HCT116 (cell line): Measurements from ENCODE around the gene EIF4E3. TPM values are rescaled to one million over a fixed set of nuclear protein-coding genes. Genes with fewer than 3 reads are reported as not detected.

Experiments
- ATAC-seq: fragments of 200-7000 bp; cut with Tn5 transposase; 2 replicates; pipeline ENCODE4 v1.9.1; 2020; ENCODE audit warnings: mild to moderate bottlenecking, moderate library complexity
- BruUV-seq: library from RNA; stranded (reverse); fragments of 400-500 nt; replicated peaks from 2 replicates; lab custom pipeline; 2021; lab: Mats Ljungman, UMichigan
- CTCF ChIA-PET: fragments of 300-600 bp; sonication (Branson Sonifier 250); formaldehyde crosslinking; loops from one replicate; lab custom pipeline; 2021; ENCODE audit warnings: antibody characterized with exemption; lab: Charles Lee
- POLR2A ChIA-PET: fragments of 300-600, 350-600 bp; sonication (Branson Sonifier 250); formaldehyde crosslinking; loops from one replicate; lab custom pipeline; 2021; ENCODE audit warnings: antibody characterized with exemption; lab: Charles Lee
- RAD21 ChIA-PET, 2 experiments: fragments of 300-600 bp; sonication (Branson Sonifier 250); formaldehyde crosslinking; loops; one replicate each; lab custom pipeline; 2023; ENCODE audit warnings: low total read pairs in 2 of 2; ENCODE audit not compliant: uncharacterized antibody in 2 of 2, unreplicated experiment in 2 of 2, low non-redundant PET in 1 of 2; lab: Charles Lee
- DNase-seq: peaks from one replicate; pipeline ENCODE4 v3.0.0-alpha.2; 2010; ENCODE audit warnings: low read depth, low spot score
- H2AFZ ChIP-seq: fragments of 200-600 bp; shearing (Covaris generic), sonication (generic); 2 replicates; pipeline ENCODE4 v1.6.1; 2017; ENCODE audit warnings: low read depth, mixed run types, mixed read lengths, antibody characterized with exemption, low read length; ENCODE audit not compliant: poor library complexity, severe bottlenecking
- H3K27ac ChIP-seq: 2 replicates; pipeline ENCODE4 v1.5.1; 2012; ENCODE audit warnings: low read depth, low read length
- H3K27me3 ChIP-seq: fragments of 200-600 bp; sonication (generic); 2 replicates; pipeline ENCODE4 v1.6.1; 2016; ENCODE audit warnings: mixed run types, low read length, mixed read lengths; ENCODE audit not compliant: insufficient read depth
- H3K36me3 ChIP-seq, 2 experiments: fragments of 200-500 bp in 1 of 2; fragments of 200-600 bp in 1 of 2; sonication (Bioruptor generic) in 1 of 2; sonication (generic) in 1 of 2; 2 replicates each; pipeline versions ENCODE4 v1.5.1 to v1.6.1; 2014 to 2016; ENCODE audit warnings: low read length in 2 of 2, inconsistent platforms in 1 of 2, mixed read lengths in 1 of 2, mixed run types in 1 of 2; ENCODE audit not compliant: insufficient read depth in 2 of 2, control insufficient read depth in 1 of 2
- H3K4me1 ChIP-seq, 2 experiments: fragments of 200-600 bp in 1 of 2; sonication (generic) in 1 of 2; 2 replicates each; pipeline versions ENCODE4 v1.5.1 to v1.6.1; 2012 to 2017; ENCODE audit warnings: low read length in 2 of 2, inconsistent platforms in 1 of 2, mild to moderate bottlenecking in 1 of 2, mixed read lengths in 1 of 2, mixed run types in 1 of 2, moderate library complexity in 1 of 2; ENCODE audit not compliant: insufficient read depth in 2 of 2, control insufficient read depth in 1 of 2
- H3K4me2 ChIP-seq: fragments of 200-600 bp; sonication (generic); 2 replicates; pipeline ENCODE4 v1.6.1; 2017; ENCODE audit warnings: mixed run types, low read length, mixed read lengths
- H3K4me3 ChIP-seq, 2 experiments: fragments of 200-600 bp in 1 of 2; sonication (generic) in 1 of 2; replicated peaks in 1 of 2; 2 replicates each; pipeline ENCODE4 v1.5.1; 2011 to 2016; ENCODE audit warnings: low read length in 2 of 2, control low read depth in 1 of 2, low read depth in 1 of 2, mild to moderate bottlenecking in 1 of 2, mixed read lengths in 1 of 2, mixed run types in 1 of 2
- H3K79me2 ChIP-seq: fragments of 200-600 bp; sonication (generic); 2 replicates; pipeline ENCODE4 v1.6.1; 2017; ENCODE audit warnings: mild to moderate bottlenecking, mixed run types, low read length, moderate library complexity, mixed read lengths; ENCODE audit not compliant: insufficient read depth
- H3K9ac ChIP-seq: fragments of 200-600 bp; sonication (generic); 2 replicates; pipeline ENCODE4 v1.6.1; 2016; ENCODE audit warnings: low read length, mixed read lengths
- H3K9me2 ChIP-seq: fragments of 200-600 bp; sonication (generic), shearing (Covaris generic); 2 replicates; pipeline ENCODE4 v1.6.1; 2017; ENCODE audit warnings: mixed run types, mild to moderate bottlenecking, moderate library complexity; ENCODE audit not compliant: insufficient read depth
- H3K9me3 ChIP-seq, 2 experiments: fragments of 200-500 bp in 1 of 2; fragments of 200-600 bp in 1 of 2; sonication (Bioruptor generic) in 1 of 2; sonication (generic) in 1 of 2; 2 replicates each; pipeline ENCODE4 v1.6.1; 2014 to 2017; ENCODE audit warnings: low read length in 2 of 2, mixed read lengths in 2 of 2, inconsistent platforms in 1 of 2, low read depth in 1 of 2, mild to moderate bottlenecking in 1 of 2, mixed run types in 1 of 2, moderate library complexity in 1 of 2; ENCODE audit not compliant: control insufficient read depth in 1 of 2, insufficient read depth in 1 of 2
- H4K20me1 ChIP-seq: fragments of 200-600 bp; sonication (generic), shearing (Covaris generic); 2 replicates; pipeline ENCODE4 v1.6.1; 2017; ENCODE audit warnings: mixed run types, mild to moderate bottlenecking, moderate library complexity; ENCODE audit not compliant: insufficient read depth
- CBX3 ChIP-seq: IDR thresholded peaks from 2 replicates; pipeline ENCODE4 v1.6.1; 2012; ENCODE audit warnings: low read depth
- CEBPB ChIP-seq: IDR thresholded peaks from 2 replicates; pipeline ENCODE4 v1.6.1; 2012; ENCODE audit warnings: low read depth
- EGR1 ChIP-seq: IDR thresholded peaks from 2 replicates; pipeline ENCODE4 v1.6.1; 2012; ENCODE audit warnings: low read depth
- ELF1 ChIP-seq: IDR thresholded peaks from 2 replicates; pipeline ENCODE4 v1.6.1; 2012; ENCODE audit warnings: low read depth, borderline replicate concordance
- EZH2 ChIP-seq: fragments of 200-600 bp; sonication (generic); IDR thresholded peaks from 2 replicates; pipeline ENCODE4 v1.6.1; 2017; ENCODE audit warnings: antibody characterized with exemption, mixed run types
- JUND ChIP-seq: IDR thresholded peaks from 2 replicates; pipeline ENCODE4 v1.6.1; 2012
- POLR2A ChIP-seq: IDR thresholded peaks from 2 replicates; pipeline ENCODE4 v1.7.0; 2011; ENCODE audit warnings: borderline replicate concordance; ENCODE audit not compliant: insufficient read depth, insufficient read length; ENCODE audit errors: extremely low read depth
- POLR2AphosphoS5 ChIP-seq: IDR thresholded peaks from 2 replicates; pipeline ENCODE4 v1.6.1; 2011; ENCODE audit warnings: mild to moderate bottlenecking, low read depth, low read length, moderate library complexity
- RAD21 ChIP-seq: IDR thresholded peaks from 2 replicates; pipeline ENCODE4 v1.6.1; 2012; ENCODE audit warnings: low read depth, mild to moderate bottlenecking
- SIN3A ChIP-seq: IDR thresholded peaks from 2 replicates; pipeline ENCODE4 v1.6.1; 2012; ENCODE audit warnings: low read depth
- SP1 ChIP-seq: IDR thresholded peaks from 2 replicates; pipeline ENCODE4 v1.6.1; 2012; ENCODE audit warnings: low read depth
- SRF ChIP-seq: IDR thresholded peaks from 2 replicates; pipeline ENCODE4 v1.6.1; 2012; ENCODE audit warnings: low read depth
- TCF7L2 ChIP-seq: IDR thresholded peaks from 2 replicates; pipeline ENCODE4 v1.7.0; 2011; ENCODE audit warnings: borderline replicate concordance, inconsistent platforms; ENCODE audit not compliant: insufficient read depth, insufficient read length; ENCODE audit errors: extremely low read depth
- YY1 ChIP-seq: IDR thresholded peaks from 2 replicates; pipeline ENCODE4 v1.6.1; 2011; ENCODE audit warnings: low read length, low read depth, moderate library complexity, mild to moderate bottlenecking; ENCODE audit not compliant: insufficient replicate concordance; ENCODE audit errors: extremely low read depth
- ZFX ChIP-seq: fragments of 450-650 bp; IDR thresholded peaks from 2 replicates; pipeline ENCODE4 v1.6.1; 2017
- ZNF274 ChIP-seq: fragments of 200-500 bp; sonication (Bioruptor generic); IDR thresholded peaks from 2 replicates; pipeline ENCODE4 v1.6.1; 2014; ENCODE audit warnings: mild to moderate bottlenecking, low read depth, low read length, inconsistent platforms
- intact Hi-C: fragments of 100-400 bp; cut with micrococcal nuclease; formaldehyde crosslinking; loops from 2 replicates; pipeline ENCODE4 v1.10.0; 2022
- total RNA-seq: library from RNA; stranded (reverse); gene quantifications from one replicate; pipeline ENCODE4 v1.2.1, GENCODE V29; 2021; ENCODE audit not compliant: unreplicated experiment
- TF ChIP-seq, protein P1 (sequence below): IDR thresholded peaks from 2 replicates; pipeline ENCODE4 v1.6.1; 2011; ENCODE audit warnings: mild to moderate bottlenecking, low read length, moderate library complexity; ENCODE audit not compliant: insufficient replicate concordance; ENCODE audit errors: extremely low read depth
- TF ChIP-seq, protein P2 (sequence below): IDR thresholded peaks from 2 replicates; pipeline ENCODE4 v1.6.1; 2012; ENCODE audit warnings: low read depth
- TF ChIP-seq, protein P3 (sequence below): IDR thresholded peaks from 2 replicates; pipeline ENCODE4 v1.6.1; 2012
- TF ChIP-seq, protein P4 (sequence below): IDR thresholded peaks from 2 replicates; pipeline ENCODE4 v1.6.1; 2012

Gene EIF4E3
- total RNA-seq, 1 experiment from 2014 or later, result 6.0 TPM

DNA sequence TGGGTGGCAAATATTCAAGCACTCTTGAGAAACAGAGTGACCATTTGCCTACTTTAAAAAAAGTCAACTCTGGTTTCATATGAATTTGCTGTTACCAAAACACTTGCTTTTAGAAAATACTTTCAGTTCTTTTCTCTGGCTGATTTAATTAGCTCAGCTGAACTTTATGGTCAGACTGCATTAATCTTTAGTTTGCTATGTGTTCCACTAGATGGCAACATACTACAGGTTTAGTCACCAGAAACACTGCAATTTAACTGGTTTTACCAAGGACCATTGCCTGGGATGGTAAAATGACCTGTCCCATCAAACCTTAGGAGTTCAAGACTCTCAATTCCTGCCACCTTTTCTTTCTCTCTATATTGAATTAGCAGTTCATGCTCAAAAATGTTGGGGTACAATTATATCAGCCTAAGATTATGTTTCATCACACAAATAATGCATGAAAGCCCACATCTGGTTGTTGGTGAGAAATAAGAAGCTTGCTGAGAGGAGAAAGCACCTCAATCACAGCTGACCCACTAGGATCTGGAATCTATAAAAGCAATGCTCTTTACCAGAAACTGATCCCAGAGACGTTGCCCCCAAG, 14.2 kb downstream of the EIF4E3 start:
- CTCF ChIA-PET, result interaction anchor here (0.7 to 1.5 kb wide), 12 partner anchors 9 to 1111 kb away, joined by 4 to 13 read pairs (median 6); no protein-coding TSS in a partner anchor
- POLR2A ChIA-PET, result no interaction called here
- TF ChIP-seq JUND (no peak), RAD21 (peak; percentile 78), SRF (0 out of 2 replicates have a peak, but pooled peaks have one; percentile 21), POLR2AphosphoS5 (no peak), TCF7L2 (no peak), ZFX (no peak), YY1 (no peak), ZNF274 (no peak), ELF1 (no peak), SP1 (no peak), POLR2A (no peak), EZH2 (no peak), EGR1 (no peak), CBX3 (no peak), CEBPB (no peak), SIN3A (no peak)
- TF ChIP-seq, protein P1, sequence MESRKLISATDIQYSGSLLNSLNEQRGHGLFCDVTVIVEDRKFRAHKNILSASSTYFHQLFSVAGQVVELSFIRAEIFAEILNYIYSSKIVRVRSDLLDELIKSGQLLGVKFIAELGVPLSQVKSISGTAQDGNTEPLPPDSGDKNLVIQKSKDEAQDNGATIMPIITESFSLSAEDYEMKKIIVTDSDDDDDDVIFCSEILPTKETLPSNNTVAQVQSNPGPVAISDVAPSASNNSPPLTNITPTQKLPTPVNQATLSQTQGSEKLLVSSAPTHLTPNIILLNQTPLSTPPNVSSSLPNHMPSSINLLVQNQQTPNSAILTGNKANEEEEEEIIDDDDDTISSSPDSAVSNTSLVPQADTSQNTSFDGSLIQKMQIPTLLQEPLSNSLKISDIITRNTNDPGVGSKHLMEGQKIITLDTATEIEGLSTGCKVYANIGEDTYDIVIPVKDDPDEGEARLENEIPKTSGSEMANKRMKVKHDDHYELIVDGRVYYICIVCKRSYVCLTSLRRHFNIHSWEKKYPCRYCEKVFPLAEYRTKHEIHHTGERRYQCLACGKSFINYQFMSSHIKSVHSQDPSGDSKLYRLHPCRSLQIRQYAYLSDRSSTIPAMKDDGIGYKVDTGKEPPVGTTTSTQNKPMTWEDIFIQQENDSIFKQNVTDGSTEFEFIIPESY, result no peak
- TF ChIP-seq, protein P2, sequence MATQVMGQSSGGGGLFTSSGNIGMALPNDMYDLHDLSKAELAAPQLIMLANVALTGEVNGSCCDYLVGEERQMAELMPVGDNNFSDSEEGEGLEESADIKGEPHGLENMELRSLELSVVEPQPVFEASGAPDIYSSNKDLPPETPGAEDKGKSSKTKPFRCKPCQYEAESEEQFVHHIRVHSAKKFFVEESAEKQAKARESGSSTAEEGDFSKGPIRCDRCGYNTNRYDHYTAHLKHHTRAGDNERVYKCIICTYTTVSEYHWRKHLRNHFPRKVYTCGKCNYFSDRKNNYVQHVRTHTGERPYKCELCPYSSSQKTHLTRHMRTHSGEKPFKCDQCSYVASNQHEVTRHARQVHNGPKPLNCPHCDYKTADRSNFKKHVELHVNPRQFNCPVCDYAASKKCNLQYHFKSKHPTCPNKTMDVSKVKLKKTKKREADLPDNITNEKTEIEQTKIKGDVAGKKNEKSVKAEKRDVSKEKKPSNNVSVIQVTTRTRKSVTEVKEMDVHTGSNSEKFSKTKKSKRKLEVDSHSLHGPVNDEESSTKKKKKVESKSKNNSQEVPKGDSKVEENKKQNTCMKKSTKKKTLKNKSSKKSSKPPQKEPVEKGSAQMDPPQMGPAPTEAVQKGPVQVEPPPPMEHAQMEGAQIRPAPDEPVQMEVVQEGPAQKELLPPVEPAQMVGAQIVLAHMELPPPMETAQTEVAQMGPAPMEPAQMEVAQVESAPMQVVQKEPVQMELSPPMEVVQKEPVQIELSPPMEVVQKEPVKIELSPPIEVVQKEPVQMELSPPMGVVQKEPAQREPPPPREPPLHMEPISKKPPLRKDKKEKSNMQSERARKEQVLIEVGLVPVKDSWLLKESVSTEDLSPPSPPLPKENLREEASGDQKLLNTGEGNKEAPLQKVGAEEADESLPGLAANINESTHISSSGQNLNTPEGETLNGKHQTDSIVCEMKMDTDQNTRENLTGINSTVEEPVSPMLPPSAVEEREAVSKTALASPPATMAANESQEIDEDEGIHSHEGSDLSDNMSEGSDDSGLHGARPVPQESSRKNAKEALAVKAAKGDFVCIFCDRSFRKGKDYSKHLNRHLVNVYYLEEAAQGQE, result no peak
- TF ChIP-seq, protein P3, sequence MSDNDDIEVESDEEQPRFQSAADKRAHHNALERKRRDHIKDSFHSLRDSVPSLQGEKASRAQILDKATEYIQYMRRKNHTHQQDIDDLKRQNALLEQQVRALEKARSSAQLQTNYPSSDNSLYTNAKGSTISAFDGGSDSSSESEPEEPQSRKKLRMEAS, result no peak
- TF ChIP-seq, protein P4, sequence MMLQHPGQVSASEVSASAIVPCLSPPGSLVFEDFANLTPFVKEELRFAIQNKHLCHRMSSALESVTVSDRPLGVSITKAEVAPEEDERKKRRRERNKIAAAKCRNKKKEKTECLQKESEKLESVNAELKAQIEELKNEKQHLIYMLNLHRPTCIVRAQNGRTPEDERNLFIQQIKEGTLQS, result no peak

More for the DNA sequence above, 14.2 kb downstream of the EIF4E3 start:
- Histone ChIP-seq H3K79me2 (no peaks in the 10 kb centered on the region), H4K20me1 (no peaks in the 10 kb centered on the region), H3K27ac (no peak overlapping the region), H3K4me3 (no peak overlapping the region), H3K9me3 (no peaks in the 10 kb centered on the region), H3K27me3 (no peaks in the 10 kb centered on the region), H2AFZ (no peak overlapping the region), H3K4me2 (no peak overlapping the region), H3K4me1 (no peaks in the 10 kb centered on the region), H3K36me3 (no peaks in the 10 kb centered on the region), H3K9me2 (no peaks in the 10 kb centered on the region), H3K9ac (no peak overlapping the region)
- ATAC-seq (peak; percentile 80), DNase-seq (peak; percentile 21)
- BruUV-seq, result no TSS peak
- RAD21 ChIA-PET, result interaction anchor here in 1 of 2 experiments (1.5 kb wide), 1 partner anchor 148 kb away, joined by 9 read pairs; no protein-coding TSS in a partner anchor
- intact Hi-C loops, result loop anchor here (1.0 to 10.0 kb wide), 5 partner anchors 148 to 1376 kb away; no protein-coding TSS in a partner anchor
